Activated gamma-delta T cell treated with anti-CD3 and anti-CD28 coated beads, Interleukin-2, amount 50 U/mL, for 16 hours (primary cell): ENCODE measurements around the gene ZNF462.

Experiments used
- DNase-seq: peaks from one replicate; pipeline ENCODE4 v3.0.0-alpha.2; 2020; ENCODE audit warnings: low read depth

Gene ZNF462

DNA sequence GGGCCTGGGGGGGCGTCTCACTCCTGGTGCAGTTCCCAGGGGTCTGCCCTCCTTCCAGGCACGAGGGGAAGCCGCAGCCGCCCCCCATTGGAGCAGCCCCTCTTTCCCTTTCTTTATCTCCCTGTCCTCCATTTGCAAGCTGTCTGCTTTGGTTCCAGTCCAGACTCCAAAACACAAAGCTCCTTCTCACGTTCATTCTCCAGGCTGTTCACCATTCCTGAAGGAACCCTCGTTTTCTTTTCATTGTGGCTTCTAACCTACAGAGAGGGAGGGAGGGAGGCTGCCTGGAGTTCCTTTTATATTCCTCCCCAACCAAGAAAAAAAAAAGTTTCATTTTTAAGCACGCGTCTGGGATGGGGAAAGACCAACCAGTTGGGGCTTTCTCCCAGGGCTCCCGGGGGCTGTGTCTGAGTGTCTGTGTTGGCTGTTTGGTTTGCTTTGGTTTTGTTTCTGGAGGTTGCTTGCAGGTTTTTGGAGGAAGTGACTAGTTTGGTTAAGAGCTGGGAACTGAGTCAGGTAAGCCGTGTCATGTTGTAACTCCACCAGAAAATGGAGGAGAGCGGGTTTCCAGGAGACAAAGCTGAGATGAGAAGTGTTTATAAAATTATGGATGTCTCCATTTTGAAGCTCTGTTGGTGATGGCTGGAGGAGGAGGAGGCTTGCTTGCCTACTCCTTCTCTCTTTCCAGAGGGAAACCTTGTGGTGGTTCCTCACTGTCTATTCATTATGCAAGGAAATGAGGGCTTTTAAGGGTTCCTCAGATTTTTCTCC lies 1.6 kb downstream of the ZNF462 start:
- no peak for DNase-seq

GRCh38 chr9:106866243-106866642 lies 3.3 kb downstream of the ZNF462 start:
- DNase-seq = no peak

- DNase-seq = no peak
Observed at GRCh38 chr9:106867286-106867685, 4.3 kb downstream of the ZNF462 start.

- no peak for DNase-seq
Observed at GRCh38 chr9:106868087-106868486, 5.1 kb downstream of the ZNF462 start.

DNA sequence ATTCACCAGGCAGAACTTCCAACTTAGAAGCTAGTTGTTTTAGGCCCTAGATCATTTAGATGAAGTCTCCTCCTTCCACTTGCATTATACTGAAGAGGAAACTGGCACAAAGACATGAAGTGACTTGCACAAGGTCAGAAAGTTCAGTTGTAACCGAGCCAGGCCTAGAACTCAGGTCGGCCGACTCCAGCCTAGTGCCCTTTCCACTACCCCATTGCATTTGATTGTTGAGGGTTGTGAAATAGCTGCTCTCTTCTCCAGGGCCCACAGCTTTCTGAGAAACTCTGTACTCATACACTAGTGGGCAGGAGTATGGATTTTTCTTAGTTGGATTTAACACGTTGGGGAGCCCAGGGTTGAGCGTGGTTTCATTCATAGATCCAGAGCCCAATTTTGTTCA lies 5.6 kb downstream of the ZNF462 start:
- DNase-seq = no peak

DNA sequence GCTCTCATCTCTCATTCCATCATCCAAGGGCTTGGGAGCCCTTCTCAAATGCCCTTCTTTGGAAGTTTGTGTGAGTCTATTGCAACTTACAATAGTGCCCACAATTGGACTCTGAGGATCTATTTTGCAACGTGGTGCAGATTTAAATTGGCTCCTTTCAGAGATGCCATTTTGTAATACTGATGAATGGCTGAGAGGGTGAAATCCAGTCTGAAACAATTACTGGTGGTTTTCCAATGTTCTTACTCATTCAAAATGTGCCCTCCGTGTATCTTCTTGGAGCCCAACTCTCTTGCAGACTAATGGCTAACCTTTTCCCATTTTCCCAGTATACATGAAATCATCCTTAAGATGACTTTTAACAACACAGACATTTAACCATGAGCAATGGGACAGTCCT lies 6.1 kb downstream of the ZNF462 start:
- DNase-seq = no peak

- DNase-seq = no peak
Observed at GRCh38 chr9:106869458-106869857, 6.5 kb downstream of the ZNF462 start.

DNA sequence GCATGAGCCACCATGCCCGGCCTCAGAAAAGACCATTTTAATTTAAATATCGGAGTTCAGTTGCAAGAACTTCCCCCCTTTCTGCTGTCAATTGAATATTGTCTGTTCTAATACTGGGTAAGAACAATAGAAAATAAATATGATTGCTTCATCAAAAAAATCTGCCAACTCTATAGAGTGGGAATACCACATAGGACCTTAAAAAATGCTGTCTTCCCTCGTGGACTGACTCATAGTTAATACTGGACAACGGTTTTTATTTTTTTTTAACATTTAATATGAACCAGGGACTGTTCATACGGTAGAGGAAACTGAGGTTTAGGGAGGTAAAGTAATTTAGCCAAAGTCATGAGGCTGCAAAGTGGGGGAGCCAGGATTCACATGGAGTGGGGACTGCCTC lies 9.7 kb downstream of the ZNF462 start:
- DNase-seq = no peak

DNA sequence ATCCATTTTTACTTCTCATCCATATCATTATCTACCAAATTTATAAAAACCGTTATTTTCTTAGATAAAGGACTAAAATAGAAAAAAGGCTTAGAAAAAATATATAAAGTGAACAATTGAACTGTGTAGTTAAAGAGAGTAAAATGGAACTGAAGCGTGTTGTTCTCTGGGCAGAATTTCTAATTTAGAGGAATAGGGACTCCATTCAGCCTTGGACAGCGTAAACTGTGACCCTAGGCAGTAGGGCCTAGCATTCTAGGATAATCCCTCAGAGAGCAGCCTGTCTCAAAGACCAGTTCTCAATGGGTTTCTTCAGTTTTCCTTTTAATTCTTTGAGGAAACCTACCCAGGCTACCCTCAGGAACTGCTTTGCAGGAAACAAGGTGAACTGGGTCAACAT lies 11.1 kb downstream of the ZNF462 start:
- no peak for DNase-seq

GRCh38 chr9:106874652-106875051 lies 11.7 kb downstream of the ZNF462 start:
- no peak for DNase-seq

DNA sequence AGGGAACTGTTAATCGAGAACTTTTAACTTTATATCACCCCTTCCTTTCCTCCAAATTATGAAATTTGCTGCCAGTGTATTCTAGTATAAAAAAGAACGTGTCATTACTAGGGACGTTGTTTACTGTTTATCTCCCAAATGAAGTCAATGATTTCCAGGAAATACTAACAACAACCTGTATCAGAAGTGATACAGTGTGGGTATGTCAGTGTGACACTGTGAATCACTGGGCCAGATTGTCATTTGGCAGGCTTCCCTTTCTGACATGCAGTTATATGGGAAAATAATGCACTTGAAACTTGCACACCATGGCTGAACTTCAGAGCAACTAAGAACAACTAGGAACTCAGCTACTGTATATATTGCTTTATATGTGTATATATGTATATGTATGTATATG lies 12.6 kb downstream of the ZNF462 start:
- no peak for DNase-seq

DNA sequence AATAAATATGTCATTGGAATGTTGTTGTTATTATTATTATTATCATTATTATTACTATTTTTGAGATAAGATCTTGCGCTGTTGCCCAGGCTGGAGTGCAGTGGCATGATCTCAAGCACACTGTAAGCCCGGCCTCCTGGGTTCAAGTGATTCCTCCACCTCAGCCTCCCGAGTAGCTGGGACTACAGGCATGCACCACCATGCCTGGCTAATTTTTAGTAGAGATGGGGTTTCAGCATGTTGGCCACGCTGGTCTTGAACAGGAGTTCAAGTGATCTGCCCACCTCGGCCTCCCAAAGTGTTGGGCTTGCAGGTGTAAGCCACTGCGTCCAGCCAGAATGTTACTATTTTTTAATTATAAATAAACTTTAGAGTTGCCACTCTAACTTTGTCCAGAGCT lies 14.4 kb downstream of the ZNF462 start:
- no peak for DNase-seq

- DNase-seq = no peak
Observed at GRCh38 chr9:106878081-106878837, 15.3 kb downstream of the ZNF462 start.

- DNase-seq = no peak
Observed at GRCh38 chr9:106878934-106879333, 16.0 kb downstream of the ZNF462 start.

DNA sequence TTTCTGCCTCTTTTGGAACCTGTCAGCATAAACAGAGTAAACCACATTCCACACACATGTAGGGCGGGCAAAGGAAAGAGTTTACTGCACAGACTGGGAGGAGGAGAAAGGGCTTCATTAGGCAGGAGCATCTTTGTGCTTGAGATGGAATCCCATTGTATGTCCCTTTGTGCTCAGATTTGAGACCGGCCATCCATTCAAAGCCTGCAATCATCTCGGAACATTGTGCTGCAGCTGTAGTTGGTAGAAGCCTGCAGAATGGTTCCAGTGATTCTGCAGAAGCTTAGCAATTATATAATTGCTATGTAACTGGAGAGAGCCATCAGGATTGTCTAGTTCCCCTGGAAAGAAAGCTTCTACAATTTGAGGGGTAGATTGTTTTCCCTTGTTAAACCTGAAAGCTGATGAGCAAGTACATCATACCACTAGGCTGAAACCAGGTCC lies 16.5 kb downstream of the ZNF462 start:
- DNase-seq = no peak

- no peak for DNase-seq
Observed at GRCh38 chr9:106880081-106880480, 17.1 kb downstream of the ZNF462 start.

GRCh38 chr9:106880863-106881262 lies 17.9 kb downstream of the ZNF462 start:
- DNase-seq = no peak

- DNase-seq = no peak
Observed at GRCh38 chr9:106883030-106883429, 20.1 kb downstream of the ZNF462 start.

GRCh38 chr9:106883626-106884190 lies 20.7 kb downstream of the ZNF462 start:
- DNase-seq = no peak

- no peak for DNase-seq
Observed at GRCh38 chr9:106885451-106885850, 22.5 kb downstream of the ZNF462 start.

- no peak for DNase-seq
Observed at GRCh38 chr9:106886111-106887046, 23.4 kb downstream of the ZNF462 start.

GRCh38 chr9:106887066-106887465 lies 24.1 kb downstream of the ZNF462 start:
- DNase-seq = no peak
